Adipocyte (in vitro differentiated cells): Measurements from ENCODE around the gene PKNOX2.

Experiments
- DNase-seq: peaks from one replicate; pipeline ENCODE4 v3.0.0-alpha.2; 2015; ENCODE audit warnings: low read depth
- H3K27me3 ChIP-seq: replicated peaks from 2 replicates; pipeline ENCODE4 v1.7.0; 2013; ENCODE audit warnings: mild to moderate bottlenecking, low read length, moderate library complexity; ENCODE audit not compliant: control insufficient read depth, insufficient read depth
- H3K36me3 ChIP-seq: 2 replicates; pipeline ENCODE4 v1.7.0; 2013; ENCODE audit warnings: low read length, mild to moderate bottlenecking, moderate library complexity; ENCODE audit not compliant: control insufficient read depth, insufficient read depth, severe bottlenecking
- H3K4me1 ChIP-seq: 2 replicates; pipeline ENCODE4 v1.7.0; 2013; ENCODE audit warnings: mild to moderate bottlenecking, low read length, moderate library complexity; ENCODE audit not compliant: control insufficient read depth, insufficient read depth
- H3K4me3 ChIP-seq: 2 replicates; pipeline ENCODE4 v1.7.0; 2013; ENCODE audit warnings: mild to moderate bottlenecking, low read length, moderate library complexity
- H3K9ac ChIP-seq: 2 replicates; pipeline ENCODE4 v1.7.0; 2013; ENCODE audit warnings: mild to moderate bottlenecking, low read length, moderate library complexity
- H3K9me3 ChIP-seq: 2 replicates; pipeline ENCODE4 v1.7.0; 2013; ENCODE audit warnings: mild to moderate bottlenecking, low read length, moderate library complexity; ENCODE audit not compliant: control insufficient read depth

PKNOX2 gene, protein sequence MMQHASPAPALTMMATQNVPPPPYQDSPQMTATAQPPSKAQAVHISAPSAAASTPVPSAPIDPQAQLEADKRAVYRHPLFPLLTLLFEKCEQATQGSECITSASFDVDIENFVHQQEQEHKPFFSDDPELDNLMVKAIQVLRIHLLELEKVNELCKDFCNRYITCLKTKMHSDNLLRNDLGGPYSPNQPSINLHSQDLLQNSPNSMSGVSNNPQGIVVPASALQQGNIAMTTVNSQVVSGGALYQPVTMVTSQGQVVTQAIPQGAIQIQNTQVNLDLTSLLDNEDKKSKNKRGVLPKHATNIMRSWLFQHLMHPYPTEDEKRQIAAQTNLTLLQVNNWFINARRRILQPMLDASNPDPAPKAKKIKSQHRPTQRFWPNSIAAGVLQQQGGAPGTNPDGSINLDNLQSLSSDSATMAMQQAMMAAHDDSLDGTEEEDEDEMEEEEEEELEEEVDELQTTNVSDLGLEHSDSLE

GRCh38 chr11:125164422-125165110, at the start of gene PKNOX2:
Gene PKNOX2, plus strand, starts transcription at chr11:125164751. Its CDS starts 186,555 bp downstream, at chr11:125351306.
- Histone ChIP-seq H3K9me3 (no peaks in the 10 kb centered on the region), H3K4me1 (peaks cover 36% of the 10 kb centered on the region)
- peak; percentile 90 for DNase-seq

DNA sequence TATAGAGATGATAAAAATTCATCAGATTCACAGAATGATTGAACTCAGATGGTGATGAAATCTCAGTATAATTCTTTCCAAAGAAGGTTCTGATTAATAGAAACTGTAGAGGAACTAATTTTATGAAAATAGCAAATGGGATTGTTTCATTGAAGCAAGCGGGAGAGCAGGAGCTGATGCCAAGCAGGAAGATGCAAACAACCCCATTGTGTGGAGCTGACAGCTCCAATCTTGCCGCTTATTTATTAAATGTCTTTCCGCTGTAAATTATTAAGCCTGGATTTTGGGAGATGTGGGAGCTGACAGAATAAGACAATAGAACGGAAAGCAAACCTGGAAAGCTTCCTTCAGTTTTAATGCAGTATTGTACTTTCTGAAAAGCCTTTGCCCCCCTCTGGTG, 47.1 kb upstream of the PKNOX2 start:
- Histone ChIP-seq H3K4me1 (peaks cover 4% of the 10 kb centered on the region), H3K27me3 (no peaks in the 10 kb centered on the region), H3K9me3 (no peaks in the 10 kb centered on the region), H3K36me3 (no peaks in the 10 kb centered on the region), H3K4me3 (no peak overlapping the region), H3K9ac (no peak overlapping the region)
- no peak for DNase-seq

More at GRCh38 chr11:125164422-125165110, at the start of gene PKNOX2:
- H3K4me3 ChIP-seq: peak within 1 kb of the TSS; percentile 84
- peaks cover 4% of the 10 kb centered on the region for H3K27me3 ChIP-seq
- H3K9ac ChIP-seq: peak within 1 kb of the TSS; percentile 83
- no peaks in the 10 kb centered on the region for H3K36me3 ChIP-seq

- H3K27me3 ChIP-seq: no peaks in the 10 kb centered on the region
- no peaks in the 10 kb centered on the region for H3K9me3 ChIP-seq
- no peaks in the 10 kb centered on the region for H3K36me3 ChIP-seq
- peaks cover 22% of the 10 kb centered on the region for H3K4me1 ChIP-seq
- no peak for DNase-seq
- H3K4me3 ChIP-seq: peak overlapping the region; percentile 57
- peak overlapping the region; percentile 58 for H3K9ac ChIP-seq
Measured at GRCh38 chr11:125123194-125123946, 41.2 kb upstream of the PKNOX2 start.

DNA sequence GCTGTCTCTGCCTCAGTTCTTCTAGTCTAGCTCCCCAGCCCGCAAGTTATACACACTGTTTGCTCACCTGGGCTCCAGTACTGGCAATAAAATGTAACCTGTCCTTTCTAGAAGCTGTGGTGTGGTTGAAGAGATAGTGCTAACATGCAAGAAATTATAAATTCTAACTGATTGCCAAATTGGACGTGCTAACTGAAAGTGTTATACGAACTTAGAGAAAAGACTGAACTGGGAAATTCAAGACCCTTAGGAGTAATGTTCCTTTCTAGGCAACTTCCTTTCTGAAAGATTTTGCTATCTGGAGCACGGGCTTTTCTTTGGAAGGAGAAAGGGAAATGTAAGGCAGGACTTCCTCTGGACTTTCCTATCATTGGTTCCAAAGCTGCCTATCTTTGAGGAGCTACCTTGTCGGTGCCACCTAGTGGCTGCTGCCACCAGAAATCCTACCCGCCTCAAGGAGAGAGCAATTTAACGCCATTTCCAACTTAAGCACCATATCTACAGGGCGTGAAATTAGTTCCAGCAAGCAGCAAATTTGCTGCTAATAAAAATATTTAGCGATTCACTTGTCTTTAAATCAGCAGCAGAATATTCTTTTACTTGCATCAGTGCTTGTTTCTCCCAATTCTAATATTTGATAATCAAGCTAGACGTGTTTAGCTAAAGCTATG, 40.5 kb upstream of the PKNOX2 start:
- no peaks in the 10 kb centered on the region for H3K27me3 ChIP-seq
- peak overlapping the region; percentile 57 for H3K4me3 ChIP-seq
- no peaks in the 10 kb centered on the region for H3K36me3 ChIP-seq
- peaks cover 26% of the 10 kb centered on the region for H3K4me1 ChIP-seq
- peak; percentile 65 for DNase-seq
- H3K9me3 ChIP-seq: no peaks in the 10 kb centered on the region
- H3K9ac ChIP-seq: peak overlapping the region; percentile 58

DNA sequence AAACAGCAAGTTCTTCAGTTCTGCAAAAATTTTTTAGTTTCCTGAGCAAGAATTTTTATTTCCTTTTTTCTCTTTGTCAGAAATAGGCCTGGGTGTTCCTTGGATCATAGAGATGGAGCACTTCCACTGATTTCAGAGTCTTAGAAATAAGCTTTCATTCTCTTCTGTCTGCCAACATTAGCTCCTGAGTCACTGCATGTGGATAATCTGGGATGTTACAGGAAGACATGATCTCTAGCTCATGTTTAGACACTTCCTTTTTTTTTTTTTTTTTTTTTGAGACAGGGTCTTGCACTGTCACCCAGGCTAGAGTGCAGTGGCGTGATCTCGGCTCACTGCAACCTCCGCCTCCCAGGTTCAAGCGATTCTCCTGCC, 39.9 kb upstream of the PKNOX2 start:
- DNase-seq: no peak
- H3K9me3 ChIP-seq: no peaks in the 10 kb centered on the region
- no peaks in the 10 kb centered on the region for H3K36me3 ChIP-seq
- no peaks in the 10 kb centered on the region for H3K27me3 ChIP-seq
- no peak overlapping the region for H3K9ac ChIP-seq
- H3K4me1 ChIP-seq: peaks cover 26% of the 10 kb centered on the region
- no peak overlapping the region for H3K4me3 ChIP-seq

- Histone ChIP-seq H3K36me3 (no peaks in the 10 kb centered on the region), H3K9ac (no peak overlapping the region), H3K4me1 (peaks cover 13% of the 10 kb centered on the region), H3K4me3 (no peak overlapping the region), H3K9me3 (no peaks in the 10 kb centered on the region), H3K27me3 (peaks cover 2% of the 10 kb centered on the region)
- DNase-seq: peak; percentile 66
Measured at GRCh38 chr11:125128450-125128849, 36.1 kb upstream of the PKNOX2 start.

DNA sequence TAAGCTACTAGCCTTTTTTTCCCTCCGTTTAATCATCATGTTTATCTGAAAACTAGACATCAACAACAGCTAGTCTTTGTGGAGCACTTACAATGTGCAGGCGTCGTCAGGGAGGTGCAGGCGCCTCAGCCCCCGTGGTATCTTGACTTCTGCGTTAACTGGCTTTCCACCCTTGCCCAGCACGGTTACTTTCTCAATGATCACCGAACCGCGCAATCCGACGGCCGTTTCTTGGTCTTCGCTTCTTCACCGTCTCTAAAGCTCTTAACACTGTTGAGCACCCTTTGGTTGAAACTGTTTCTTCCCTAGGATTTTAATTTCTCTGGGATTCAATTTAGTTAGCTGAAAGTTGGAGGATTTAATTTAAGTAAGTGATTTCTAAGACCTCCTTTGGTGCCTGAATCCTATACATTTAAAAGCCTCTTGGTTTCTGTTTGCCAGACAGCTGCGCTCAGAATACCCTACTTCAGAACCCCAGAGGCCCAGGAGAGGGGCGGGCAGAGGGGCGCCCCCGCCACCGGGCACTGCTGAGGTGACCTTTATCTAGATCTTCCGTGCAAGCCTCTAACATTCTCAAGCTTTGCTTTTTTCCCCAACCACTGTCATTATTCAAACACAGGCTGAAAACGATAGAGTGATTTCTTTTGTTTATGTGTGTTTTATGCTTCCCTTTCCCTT, 35.1 kb upstream of the PKNOX2 start:
- Histone ChIP-seq H3K9ac (no peak overlapping the region), H3K9me3 (no peaks in the 10 kb centered on the region), H3K27me3 (peaks cover 10% of the 10 kb centered on the region), H3K4me3 (no peak overlapping the region), H3K36me3 (no peaks in the 10 kb centered on the region), H3K4me1 (peaks cover 7% of the 10 kb centered on the region)
- DNase-seq: no peak

DNA sequence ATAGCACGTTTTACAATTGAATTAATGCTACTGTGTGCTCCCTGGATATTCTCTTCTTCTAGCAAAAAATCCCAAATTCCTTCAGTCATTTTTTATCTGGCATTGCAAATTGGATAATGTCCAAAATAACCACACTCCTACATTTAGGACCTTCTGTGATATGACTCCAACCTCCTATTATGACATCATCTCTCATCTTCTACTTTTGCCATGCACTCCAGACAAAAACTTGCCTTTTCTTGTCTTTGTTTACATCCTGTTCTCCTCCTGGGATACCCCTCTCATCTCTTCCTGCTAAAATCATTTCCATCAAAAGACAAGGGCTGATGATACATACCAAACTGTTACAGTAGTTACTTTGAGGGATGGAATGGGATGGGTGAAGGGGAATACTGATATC, 32.5 kb upstream of the PKNOX2 start:
- H3K4me3 ChIP-seq: no peak overlapping the region
- H3K4me1 ChIP-seq: peaks cover 7% of the 10 kb centered on the region
- H3K9me3 ChIP-seq: no peaks in the 10 kb centered on the region
- H3K36me3 ChIP-seq: no peaks in the 10 kb centered on the region
- H3K9ac ChIP-seq: no peak overlapping the region
- DNase-seq: no peak
- H3K27me3 ChIP-seq: peaks cover 15% of the 10 kb centered on the region

DNA sequence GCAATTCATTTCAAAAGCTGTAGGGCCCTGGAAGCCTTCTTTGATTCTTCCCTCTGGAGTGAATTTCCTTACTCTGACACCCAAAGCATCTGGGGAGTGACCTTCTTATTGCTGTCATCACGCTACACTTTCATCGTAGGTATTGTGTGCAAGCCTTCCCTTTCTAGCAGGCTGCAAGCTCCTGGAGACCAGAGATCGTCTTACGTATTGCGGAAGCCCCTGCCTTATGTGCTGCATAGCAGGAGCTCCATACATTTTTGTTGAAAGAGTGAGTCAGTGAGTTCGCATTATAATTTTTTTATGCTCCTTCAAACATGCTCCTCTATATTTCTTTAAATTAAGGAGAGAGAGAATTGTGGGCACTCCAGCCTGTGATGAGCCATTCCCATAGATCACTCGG, 32.0 kb upstream of the PKNOX2 start:
- no peak overlapping the region for H3K9ac ChIP-seq
- peak; percentile 53 for DNase-seq
- H3K4me1 ChIP-seq: peaks cover 7% of the 10 kb centered on the region
- no peaks in the 10 kb centered on the region for H3K36me3 ChIP-seq
- H3K4me3 ChIP-seq: no peak overlapping the region
- H3K9me3 ChIP-seq: no peaks in the 10 kb centered on the region
- H3K27me3 ChIP-seq: peaks cover 15% of the 10 kb centered on the region

GRCh38 chr11:125136001-125136400, 28.6 kb upstream of the PKNOX2 start:
- no peak overlapping the region for H3K4me3 ChIP-seq
- no peaks in the 10 kb centered on the region for H3K4me1 ChIP-seq
- no peaks in the 10 kb centered on the region for H3K36me3 ChIP-seq
- no peaks in the 10 kb centered on the region for H3K9me3 ChIP-seq
- DNase-seq: no peak
- no peak overlapping the region for H3K9ac ChIP-seq
- H3K27me3 ChIP-seq: peaks cover 20% of the 10 kb centered on the region
